IMR-90 (cell line): ENCODE data around the gene SYNRG.

Source experiments
- CEBPB ChIP-seq: IDR thresholded peaks from 2 replicates; pipeline ENCODE4 v1.6.1; 2012; ENCODE audit warnings: low read depth, low read length, improper control_type of control experiment
- CTCF ChIP-seq: conservative IDR thresholded peaks from 2 replicates; pipeline ENCODE4 v1.5.1; 2012; ENCODE audit warnings: mild to moderate bottlenecking, low read depth, low read length, improper control_type of control experiment
- ELK1 ChIP-seq: fragments of 150-350 bp; IDR thresholded peaks from 2 replicates; pipeline ENCODE4 v1.6.1; 2016; ENCODE audit warnings: low read depth, mild to moderate bottlenecking, low read length, moderate library complexity, borderline replicate concordance
- FOS ChIP-seq: fragments of 150-350 bp; IDR thresholded peaks from 2 replicates; pipeline ENCODE4 v1.6.1; 2016; ENCODE audit warnings: low read depth, low read length
- MAFK ChIP-seq: IDR thresholded peaks from 2 replicates; pipeline ENCODE4 v1.6.1; 2012; ENCODE audit warnings: low read depth, low read length, improper control_type of control experiment
- MXI1 ChIP-seq: IDR thresholded peaks from 2 replicates; pipeline ENCODE4 v1.6.1; 2012; ENCODE audit warnings: low read depth, mild to moderate bottlenecking, low read length, moderate library complexity, borderline replicate concordance
- NFE2L2 ChIP-seq: fragments of 150-350 bp; IDR thresholded peaks from 2 replicates; pipeline ENCODE4 v1.6.1; 2016; ENCODE audit warnings: low read depth, mild to moderate bottlenecking, low read length
- POLR2A ChIP-seq: IDR thresholded peaks from 2 replicates; pipeline ENCODE4 v1.6.1; 2012; ENCODE audit warnings: mild to moderate bottlenecking, low read depth, low read length
- RAD21 ChIP-seq: IDR thresholded peaks from 2 replicates; pipeline ENCODE4 v1.6.1; 2012; ENCODE audit warnings: low read length, improper control_type of control experiment
- RCOR1 ChIP-seq: IDR thresholded peaks from 2 replicates; pipeline ENCODE4 v1.6.1; 2012; ENCODE audit warnings: mild to moderate bottlenecking, low read length, improper control_type of control experiment; ENCODE audit not compliant: insufficient replicate concordance
- RFX5 ChIP-seq: IDR thresholded peaks from 2 replicates; pipeline ENCODE4 v1.8.0; 2012; ENCODE audit warnings: low read depth, mild to moderate bottlenecking, low read length, moderate library complexity
- SMC3 ChIP-seq: fragments of 150-350 bp; IDR thresholded peaks from 2 replicates; pipeline ENCODE4 v1.6.1; 2016; ENCODE audit warnings: low read depth, mild to moderate bottlenecking, antibody characterized with exemption, low read length, moderate library complexity
- USF2 ChIP-seq: fragments of 150-350 bp; IDR thresholded peaks from 2 replicates; pipeline ENCODE4 v1.6.1; 2017; ENCODE audit warnings: mild to moderate bottlenecking, antibody characterized with exemption, low read length, low read depth

- TF ChIP-seq CTCF (no peak), POLR2A (no peak), RAD21 (no peak), FOS (no peak), CEBPB (no peak), RFX5 (no peak), MXI1 (no peak), MAFK (no peak), USF2 (no peak), ELK1 (no peak), SMC3 (no peak), RCOR1 (no peak), NFE2L2 (no peak; the same call in 1 of the 2 replicates)
Observed at GRCh38 chr17:37553401-37553966, 55.7 kb downstream of the SYNRG start.
